GM12873 (cell line): ENCODE results near the gene RASGRF2.

ENCODE experiments used
- TF ChIP-seq, protein P1 (sequence below): IDR thresholded peaks from 2 replicates; pipeline ENCODE4 v1.5.1; 2012; ENCODE audit warnings: low read depth, mild to moderate bottlenecking, moderate library complexity, low read length, control low read depth; ENCODE audit not compliant: insufficient read depth; ENCODE audit errors: missing control alignments

The RASGRF2 gene, protein sequence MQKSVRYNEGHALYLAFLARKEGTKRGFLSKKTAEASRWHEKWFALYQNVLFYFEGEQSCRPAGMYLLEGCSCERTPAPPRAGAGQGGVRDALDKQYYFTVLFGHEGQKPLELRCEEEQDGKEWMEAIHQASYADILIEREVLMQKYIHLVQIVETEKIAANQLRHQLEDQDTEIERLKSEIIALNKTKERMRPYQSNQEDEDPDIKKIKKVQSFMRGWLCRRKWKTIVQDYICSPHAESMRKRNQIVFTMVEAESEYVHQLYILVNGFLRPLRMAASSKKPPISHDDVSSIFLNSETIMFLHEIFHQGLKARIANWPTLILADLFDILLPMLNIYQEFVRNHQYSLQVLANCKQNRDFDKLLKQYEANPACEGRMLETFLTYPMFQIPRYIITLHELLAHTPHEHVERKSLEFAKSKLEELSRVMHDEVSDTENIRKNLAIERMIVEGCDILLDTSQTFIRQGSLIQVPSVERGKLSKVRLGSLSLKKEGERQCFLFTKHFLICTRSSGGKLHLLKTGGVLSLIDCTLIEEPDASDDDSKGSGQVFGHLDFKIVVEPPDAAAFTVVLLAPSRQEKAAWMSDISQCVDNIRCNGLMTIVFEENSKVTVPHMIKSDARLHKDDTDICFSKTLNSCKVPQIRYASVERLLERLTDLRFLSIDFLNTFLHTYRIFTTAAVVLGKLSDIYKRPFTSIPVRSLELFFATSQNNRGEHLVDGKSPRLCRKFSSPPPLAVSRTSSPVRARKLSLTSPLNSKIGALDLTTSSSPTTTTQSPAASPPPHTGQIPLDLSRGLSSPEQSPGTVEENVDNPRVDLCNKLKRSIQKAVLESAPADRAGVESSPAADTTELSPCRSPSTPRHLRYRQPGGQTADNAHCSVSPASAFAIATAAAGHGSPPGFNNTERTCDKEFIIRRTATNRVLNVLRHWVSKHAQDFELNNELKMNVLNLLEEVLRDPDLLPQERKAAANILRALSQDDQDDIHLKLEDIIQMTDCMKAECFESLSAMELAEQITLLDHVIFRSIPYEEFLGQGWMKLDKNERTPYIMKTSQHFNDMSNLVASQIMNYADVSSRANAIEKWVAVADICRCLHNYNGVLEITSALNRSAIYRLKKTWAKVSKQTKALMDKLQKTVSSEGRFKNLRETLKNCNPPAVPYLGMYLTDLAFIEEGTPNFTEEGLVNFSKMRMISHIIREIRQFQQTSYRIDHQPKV (N-terminal part only)

GRCh38 chr5:80959768-80960442, at the start of gene RASGRF2:
Gene RASGRF2 (plus strand): TSS chr5:80960363. CDS start chr5:80960739, 376 bp downstream.
- TF ChIP-seq, protein P1, sequence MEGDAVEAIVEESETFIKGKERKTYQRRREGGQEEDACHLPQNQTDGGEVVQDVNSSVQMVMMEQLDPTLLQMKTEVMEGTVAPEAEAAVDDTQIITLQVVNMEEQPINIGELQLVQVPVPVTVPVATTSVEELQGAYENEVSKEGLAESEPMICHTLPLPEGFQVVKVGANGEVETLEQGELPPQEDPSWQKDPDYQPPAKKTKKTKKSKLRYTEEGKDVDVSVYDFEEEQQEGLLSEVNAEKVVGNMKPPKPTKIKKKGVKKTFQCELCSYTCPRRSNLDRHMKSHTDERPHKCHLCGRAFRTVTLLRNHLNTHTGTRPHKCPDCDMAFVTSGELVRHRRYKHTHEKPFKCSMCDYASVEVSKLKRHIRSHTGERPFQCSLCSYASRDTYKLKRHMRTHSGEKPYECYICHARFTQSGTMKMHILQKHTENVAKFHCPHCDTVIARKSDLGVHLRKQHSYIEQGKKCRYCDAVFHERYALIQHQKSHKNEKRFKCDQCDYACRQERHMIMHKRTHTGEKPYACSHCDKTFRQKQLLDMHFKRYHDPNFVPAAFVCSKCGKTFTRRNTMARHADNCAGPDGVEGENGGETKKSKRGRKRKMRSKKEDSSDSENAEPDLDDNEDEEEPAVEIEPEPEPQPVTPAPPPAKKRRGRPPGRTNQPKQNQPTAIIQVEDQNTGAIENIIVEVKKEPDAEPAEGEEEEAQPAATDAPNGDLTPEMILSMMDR = no peak

- TF ChIP-seq, protein P1 = no peak
These were observed 47.7 kb upstream of the RASGRF2 start for GRCh38 chr5:80912479-80912878.

GRCh38 chr5:80915716-80916115, 44.4 kb upstream of the RASGRF2 start:
- TF ChIP-seq, protein P1 = no peak

DNA sequence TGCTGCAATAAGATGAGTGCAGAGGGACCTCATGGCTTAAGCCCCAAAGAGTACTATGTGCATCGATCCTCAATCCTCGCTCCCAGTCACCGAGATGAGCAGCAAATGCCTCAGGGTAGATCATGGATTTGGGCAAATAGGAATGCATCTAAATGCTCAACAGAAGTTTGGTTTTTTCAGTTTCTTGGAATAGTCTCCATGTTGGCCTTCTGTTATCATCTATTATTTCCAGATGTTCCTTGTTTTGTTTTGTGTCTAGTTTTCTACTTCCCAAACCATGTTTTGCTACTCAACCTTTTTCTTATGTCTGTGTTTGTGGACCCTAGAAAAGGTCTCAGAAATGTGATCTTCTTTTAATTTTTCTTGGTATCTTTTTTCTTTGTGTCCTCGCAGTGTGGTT, 43.5 kb upstream of the RASGRF2 start:
- TF ChIP-seq, protein P1 = no peak

- TF ChIP-seq, protein P1 = no peak
These were observed 42.5 kb upstream of the RASGRF2 start for GRCh38 chr5:80917631-80918030.

DNA sequence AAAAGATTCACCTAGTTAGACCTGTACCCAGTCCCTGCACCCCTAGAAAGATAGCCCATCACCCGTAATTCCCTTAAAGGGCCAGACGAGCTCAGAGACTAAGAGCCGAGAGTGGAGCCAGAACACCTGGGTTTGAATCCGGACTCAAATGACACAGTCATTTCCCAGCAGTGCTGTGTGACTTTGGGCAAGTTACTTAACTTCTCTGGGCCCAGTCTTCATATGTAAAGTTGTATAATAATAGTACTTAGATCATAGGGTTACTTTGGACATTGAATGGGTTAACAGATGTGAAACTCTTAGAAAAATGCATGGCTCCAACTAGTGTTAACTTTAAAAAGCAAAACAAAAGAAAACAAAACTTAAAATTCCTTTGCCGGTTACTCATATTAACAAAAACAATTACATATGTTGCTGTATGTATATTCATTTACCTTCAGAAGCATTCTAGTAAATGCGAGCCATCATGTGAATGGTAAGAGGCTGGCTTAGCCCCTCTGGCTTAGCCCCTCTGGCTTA, 40.4 kb upstream of the RASGRF2 start:
- TF ChIP-seq, protein P1 = no peak
